K562 (cell line): ENCODE results near the gene CERS6. TPM values are rescaled to one million over a fixed set of nuclear protein-coding genes. Genes with fewer than 3 reads are reported as not detected.

Experiments
- ATF2 ChIP-seq: sonication (generic); formaldehyde crosslinking; IDR thresholded peaks from 2 replicates; pipeline ENCODE4 v1.8.1; 2022; ENCODE audit warnings: missing genetic modification reagents
- CREB3 ChIP-seq: fragments of 450-650 bp; conservative IDR thresholded peaks from 2 replicates; pipeline ENCODE4 v1.6.1; 2016; ENCODE audit warnings: missing genetic modification characterization, low read depth, mild to moderate bottlenecking, missing compliant biosample characterization, moderate library complexity
- E2F5 ChIP-seq: sonication (generic); formaldehyde crosslinking; IDR thresholded peaks from 2 replicates; pipeline ENCODE4 v1.8.0; 2022; ENCODE audit warnings: mild to moderate bottlenecking, missing genetic modification reagents
- FOXM1 ChIP-seq, 2 experiments: fragments of 450-650 bp in 1 of 2; sonication (generic) in 1 of 2; formaldehyde crosslinking in 1 of 2; IDR thresholded peaks; 2 replicates each; pipeline versions ENCODE4 v1.6.1 to v1.9.0; 2017 to 2022; ENCODE audit warnings: low read depth in 2 of 2, mild to moderate bottlenecking in 2 of 2, missing genetic modification reagents in 1 of 2, moderate library complexity in 1 of 2
- HDGF ChIP-seq: fragments of 450-650 bp; IDR thresholded peaks from 2 replicates; pipeline ENCODE4 v1.6.1; 2016
- HMBOX1 ChIP-seq: sonication (generic); IDR thresholded peaks from 2 replicates; pipeline ENCODE4 v1.6.1; 2016
- MAFG ChIP-seq: fragments of 450-650 bp; conservative IDR thresholded peaks from 2 replicates; pipeline ENCODE4 v1.6.1; 2016; ENCODE audit warnings: missing genetic modification characterization, missing compliant biosample characterization
- MCM7 ChIP-seq, 2 experiments: fragments of 450-650 bp; IDR thresholded peaks; 2 replicates each; pipeline ENCODE4 v1.6.1; 2016 to 2018
- MTF1 ChIP-seq: fragments of 250-450 bp; sonication (Bioruptor Pico); IDR thresholded peaks from 2 replicates; pipeline ENCODE4 v1.9.0; 2021; ENCODE audit warnings: moderate library complexity, mild to moderate bottlenecking, inconsistent platforms, borderline replicate concordance
- MYC ChIP-seq, 2 experiments: fragments of 250-450 bp in 1 of 2; sonication (Bioruptor Pico) in 1 of 2; IDR thresholded peaks; 2 replicates each; pipeline versions ENCODE4 v1.5.1 to v1.6.1; 2012 to 2021; ENCODE audit warnings: low read depth in 2 of 2, borderline replicate concordance in 1 of 2, improper control_type of control experiment in 1 of 2, low read length in 1 of 2, mild to moderate bottlenecking in 1 of 2, moderate library complexity in 1 of 2
- NFIC ChIP-seq: fragments of 450-650 bp; IDR thresholded peaks from 2 replicates; pipeline ENCODE4 v1.6.1; 2017; ENCODE audit warnings: mild to moderate bottlenecking, inconsistent platforms
- NFXL1 ChIP-seq: fragments of 450-650 bp; formaldehyde crosslinking; IDR thresholded peaks from 2 replicates; pipeline ENCODE4 v1.4.0; 2021; ENCODE audit warnings: mild to moderate bottlenecking
- THRA ChIP-seq: fragments of 450-650 bp; IDR thresholded peaks from 2 replicates; pipeline ENCODE4 v1.6.1; 2017; ENCODE audit warnings: mild to moderate bottlenecking, moderate library complexity
- USF1 ChIP-seq: sonication (generic); formaldehyde crosslinking; IDR thresholded peaks from 2 replicates; pipeline ENCODE4 v1.9.0; 2022; ENCODE audit warnings: mild to moderate bottlenecking, missing genetic modification reagents
- VEZF1 ChIP-seq: fragments of 200-800 bp; sonication (Bioruptor generic); IDR thresholded peaks from 2 replicates; pipeline ENCODE4 v1.6.1; 2017; ENCODE audit warnings: missing genetic modification characterization, missing compliant biosample characterization
- ZNF830 ChIP-seq: fragments of 250-450 bp; sonication (Bioruptor Pico); IDR thresholded peaks from 2 replicates; pipeline ENCODE4 v1.5.0; 2021; ENCODE audit warnings: mild to moderate bottlenecking
- polyA plus RNA-seq, 8 experiments: library from polyadenylated mRNA; depleted of rRNA in 4 of 8; stranded (reverse) in 5 of 8; unstranded in 3 of 8; fragments of >200 nt; fragmentation: Nextera tagmentation in 2 of 8; fragmentation: Illumina TruSeq in 1 of 8; extraction: Ambion mirVana in 2 of 8; extraction: Trizol in 1 of 8; gene quantifications; 2 replicates each; pipeline versions ENCODE4 v1.2.1 to v1.2.3, GENCODE V29; 2011 to 2014; ENCODE audit warnings: inconsistent platforms in 1 of 8, missing spikeins in 1 of 8
- total RNA-seq, 7 experiments: library from RNA; depleted of rRNA in 6 of 7; stranded (reverse); fragments of >200 nt in 6 of 7; fragmentation: Illumina TruSeq in 2 of 7; extraction: Trizol in 2 of 7; gene quantifications; 2 replicates each; pipeline versions ENCODE4 v1.2.1 to v1.2.3, GENCODE V29; 2011 to 2021; ENCODE audit warnings: low replicate concordance in 1 of 7

The CERS6 gene
- total and polyA plus RNA-seq, 9 of the 15 experiments (the other 6 are each of a cell fraction or from before 2014, with no cell fraction given): 1.6 to 13.6 (median 11.4) TPM

GRCh38 chr2:168801961-168802858 lies 346.1 kb downstream of the CERS6 start, which contains the start of gene NOSTRIN (continued):
- TF ChIP-seq MAFG (no peak; the same call in 1 of the 2 replicates), NFIC (peak; percentile 14), CREB3 (tag) (no peak; the same call in 1 of the 2 replicates), E2F5 (CRISPR knock-in tag) (no peak), VEZF1 (CRISPR knock-in tag) (0 out of 2 replicates have a peak, but pooled peaks have one; percentile 13), HDGF (no peak), FOXM1 (IDR thresholded peaks at IDR 0.05; ENCODE audit: low read depth) (no peak), FOXM1 (CRISPR knock-in tag; IDR thresholded peaks at IDR 0.05; ENCODE audit: low read depth) (no peak), MCM7 (IDR thresholded peaks at IDR 0.05) (no peak), THRA (no peak), NFXL1 (CRISPR knock-in tag) (peak; percentile 64; the same call in 1 of the 2 replicates), USF1 (no peak), MYC (IDR thresholded peaks at IDR 0.05; ENCODE audit: low read depth, low read length) (peak; percentile 11; the same call in 1 of the 2 replicates), MYC (CRISPR knock-in tag; IDR thresholded peaks at IDR 0.05; ENCODE audit: borderline replicate concordance, low read depth) (no peak), HMBOX1 (no peak), MTF1 (CRISPR knock-in tag) (0 out of 2 replicates have a peak, but pooled peaks have one; percentile 49), ATF2 (CRISPR knock-in tag) (no peak), ZNF830 (CRISPR knock-in tag) (0 out of 2 replicates have a peak, but pooled peaks have one; percentile 35)
